Esophagus squamous epithelium (tissue), 5 donors: ENCODE results near the gene IQSEC3. TPM values are rescaled to one million over a fixed set of nuclear protein-coding genes. Genes with fewer than 3 reads are reported as not detected.

Source experiments
- DNase-seq: peaks from one replicate; lab custom pipeline; 2025; lab: John Stamatoyannopoulos, UW
- H3K27ac ChIP-seq, 4 donors: fragments of 200-600 bp; sonication (generic); one replicate each; pipeline ENCODE4 v1.5.1; 2016 to 2019; ENCODE audit warnings: mild to moderate bottlenecking in 1 of 4
- H3K27me3 ChIP-seq, 4 donors: fragments of 200-600 bp; sonication (generic); 1 replicate in 3 of 4; 2 replicates in 1 of 4; pipeline versions ENCODE4 v1.5.1 to v1.6.0; 2017 to 2021; ENCODE audit warnings: antibody characterized with exemption in 1 of 4
- H3K36me3 ChIP-seq, 3 donors: fragments of 200-600 bp; sonication (generic); one replicate each; pipeline ENCODE4 v1.5.1; 2016 to 2019
- H3K4me1 ChIP-seq, 3 donors: fragments of 200-600 bp; sonication (generic); one replicate each; pipeline ENCODE4 v1.5.1; 2017 to 2019
- H3K4me3 ChIP-seq, 4 donors: fragments of 200-600 bp; sonication (generic); 1 replicate in 3 of 4; 2 replicates in 1 of 4; pipeline ENCODE4 v1.5.1; 2016 to 2019; ENCODE audit warnings: mild to moderate bottlenecking in 2 of 4, moderate library complexity in 1 of 4
- H3K9me3 ChIP-seq, 3 donors: fragments of 200-600 bp; sonication (generic); one replicate each; pipeline ENCODE4 v1.5.1; 2016 to 2019
- POLR2A ChIP-seq, 4 donors: fragments of 450-650 bp; IDR thresholded peaks; one replicate each; pipeline ENCODE4 v1.6.1; 2017; ENCODE audit warnings: antibody characterized with exemption in 4 of 4, mild to moderate bottlenecking in 4 of 4, moderate library complexity in 3 of 4
- WGBS, 2 donors: methylation state at CpG; one replicate each; pipeline ENCODE4 v1.1.5; 2018; 5-methylcytosine and 5-hydroxymethylcytosine counted together
- intact Hi-C: fragments of 100-400 bp; cut with DNase I; formaldehyde crosslinking; loops from one replicate; pipeline ENCODE4 v1.15.0; 2022
- total RNA-seq, 4 donors: library from RNA; depleted of rRNA; stranded (reverse); fragments of >200 nt; gene quantifications; one replicate each; pipeline ENCODE4 v1.1.0, GENCODE V29; 2016
- TF ChIP-seq, protein P1 (sequence below), 6 experiments: fragments of 450-650 bp in 4 of 6; fragments of 200-600 bp in 2 of 6; sonication (generic) in 2 of 6; IDR thresholded peaks; one replicate each; pipeline ENCODE4 v1.5.1; 2016 to 2019; ENCODE audit warnings: antibody characterized with exemption in 6 of 6, mild to moderate bottlenecking in 4 of 6, moderate library complexity in 4 of 6
- donor health status: DM: yes; HTN: yes; CAD: no.

The IQSEC3 gene
- total RNA-seq, 4 donors from 2014 or later: 0.04 to 0.95 (median 0.08) TPM; not detected in 1

DNA sequence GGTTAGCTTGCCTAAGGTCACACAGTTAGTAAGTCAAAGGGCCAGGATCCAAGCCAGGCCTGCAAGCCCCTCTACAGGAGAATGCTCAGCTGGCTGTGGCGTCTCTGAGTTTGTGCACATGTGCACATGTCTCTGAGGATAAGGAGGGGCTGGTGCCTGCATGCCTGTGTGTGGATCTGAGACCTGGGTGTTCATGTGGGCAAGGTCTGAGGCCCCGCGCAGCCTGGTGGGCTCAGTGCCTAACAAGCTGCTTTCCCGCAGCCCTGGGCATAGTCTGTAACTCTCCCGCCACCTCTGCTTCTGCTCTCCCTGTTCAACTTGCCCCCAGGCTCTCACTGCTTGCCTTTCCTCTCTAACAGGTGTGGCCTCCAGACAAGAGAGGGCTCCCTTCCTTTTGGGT, 151.7 kb downstream of the IQSEC3 start:
- 82 to 85% methylated on average over 4 to 5 of the region's 5 CpGs for WGBS, 2 donors

DNA sequence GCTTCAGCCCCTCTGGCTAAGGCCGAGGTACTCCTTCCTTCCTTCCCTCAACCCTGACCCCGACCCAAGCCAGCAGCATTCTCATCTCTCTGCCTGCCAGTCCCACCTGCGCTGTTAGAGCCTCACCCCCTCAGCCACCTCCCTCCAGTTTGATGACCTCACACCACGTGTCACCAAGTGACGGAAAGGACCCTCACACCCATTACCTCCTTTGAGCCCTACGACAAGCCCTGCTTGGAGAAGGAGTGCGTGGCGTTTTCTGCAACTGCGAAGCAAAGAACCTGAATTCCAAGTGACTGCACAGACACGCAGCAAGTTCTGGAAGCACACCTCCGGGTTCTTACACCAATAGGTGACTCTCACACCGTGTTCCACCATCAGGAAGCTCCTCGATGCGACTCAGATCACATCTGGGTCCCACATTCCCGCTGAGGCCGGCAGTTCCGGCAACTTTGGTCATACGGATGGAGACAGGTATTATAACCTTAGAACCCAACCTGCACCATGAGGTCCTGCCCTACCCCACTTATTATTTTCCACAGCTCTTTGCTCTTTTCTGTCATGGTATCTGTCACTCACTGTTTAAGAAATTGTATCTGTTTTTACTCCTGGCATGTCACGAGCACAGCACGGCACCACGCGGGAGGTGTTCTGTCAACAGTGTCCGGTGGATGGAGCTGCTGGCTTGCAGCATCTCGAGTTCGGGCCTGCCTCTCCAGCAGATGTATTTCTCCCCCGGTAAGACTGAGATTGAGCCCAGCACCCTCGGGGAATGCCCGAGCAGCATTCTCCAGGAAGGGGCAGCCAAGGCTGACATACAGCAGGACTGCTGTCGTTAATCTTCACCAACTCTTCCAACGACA, 152.4 kb downstream of the IQSEC3 start:
- 69 to 72% methylated on average over 26 of the region's 30 CpGs for WGBS, 2 donors
- intact Hi-C loops: no loop called here
- Histone ChIP-seq H3K4me1 (no peaks in the 10 kb centered on the region), H3K36me3 (no peaks in the 10 kb centered on the region), H3K9me3 (no peaks in the 10 kb centered on the region), H3K4me3 (no peak overlapping the region), H3K27ac (no peak overlapping the region), H3K27me3 (peaks cover 0 to 64% (median 0%) of the 10 kb centered on the region in 4 donors)
- DNase-seq: no peak
- TF ChIP-seq, protein P1, sequence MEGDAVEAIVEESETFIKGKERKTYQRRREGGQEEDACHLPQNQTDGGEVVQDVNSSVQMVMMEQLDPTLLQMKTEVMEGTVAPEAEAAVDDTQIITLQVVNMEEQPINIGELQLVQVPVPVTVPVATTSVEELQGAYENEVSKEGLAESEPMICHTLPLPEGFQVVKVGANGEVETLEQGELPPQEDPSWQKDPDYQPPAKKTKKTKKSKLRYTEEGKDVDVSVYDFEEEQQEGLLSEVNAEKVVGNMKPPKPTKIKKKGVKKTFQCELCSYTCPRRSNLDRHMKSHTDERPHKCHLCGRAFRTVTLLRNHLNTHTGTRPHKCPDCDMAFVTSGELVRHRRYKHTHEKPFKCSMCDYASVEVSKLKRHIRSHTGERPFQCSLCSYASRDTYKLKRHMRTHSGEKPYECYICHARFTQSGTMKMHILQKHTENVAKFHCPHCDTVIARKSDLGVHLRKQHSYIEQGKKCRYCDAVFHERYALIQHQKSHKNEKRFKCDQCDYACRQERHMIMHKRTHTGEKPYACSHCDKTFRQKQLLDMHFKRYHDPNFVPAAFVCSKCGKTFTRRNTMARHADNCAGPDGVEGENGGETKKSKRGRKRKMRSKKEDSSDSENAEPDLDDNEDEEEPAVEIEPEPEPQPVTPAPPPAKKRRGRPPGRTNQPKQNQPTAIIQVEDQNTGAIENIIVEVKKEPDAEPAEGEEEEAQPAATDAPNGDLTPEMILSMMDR (IDR thresholded peaks at IDR 0.05): no peak
- TF ChIP-seq POLR2A (IDR thresholded peaks at IDR 0.05): no peak

More for the DNA sequence above, 151.7 kb downstream of the IQSEC3 start:
- intact Hi-C loops: no loop called here
- peaks cover 2 to 7% (median 3%) of the 10 kb centered on the region in 3 donors for H3K4me1 ChIP-seq
- TF ChIP-seq POLR2A (IDR thresholded peaks at IDR 0.05): no peak
- TF ChIP-seq, protein P1 (IDR thresholded peaks at IDR 0.05): no peak
- H3K4me3 ChIP-seq: no peak overlapping the region
- no peaks in the 10 kb centered on the region for H3K9me3 ChIP-seq
- DNase-seq: no peak
- H3K27me3 ChIP-seq: peaks cover 0 to 71% (median 0%) of the 10 kb centered on the region in 4 donors
- H3K27ac ChIP-seq: no peak overlapping the region
- H3K36me3 ChIP-seq: no peaks in the 10 kb centered on the region

DNA sequence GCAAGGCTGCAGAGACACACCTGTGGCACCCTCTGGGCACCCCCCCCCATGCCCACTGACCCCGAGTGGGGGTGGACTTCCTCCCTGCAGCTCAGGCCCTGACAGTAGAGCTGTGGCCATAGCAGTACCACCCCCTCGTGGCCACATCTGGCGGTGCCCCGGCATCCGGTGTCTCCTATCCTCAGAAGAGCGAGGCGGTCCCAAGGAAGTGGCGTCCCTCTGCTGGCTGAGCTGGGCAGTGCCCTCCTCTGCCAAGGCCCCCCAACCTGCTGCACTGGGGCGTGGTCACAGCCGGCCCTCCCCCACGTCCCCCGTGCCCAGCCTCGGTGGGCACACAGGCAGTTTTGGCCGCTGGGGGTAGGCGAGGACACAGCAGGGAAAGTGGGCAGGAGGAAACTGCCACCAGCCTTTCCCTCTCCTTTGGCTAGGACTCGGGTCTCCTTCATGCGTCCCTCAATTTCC, 153.4 kb downstream of the IQSEC3 start:
- no peak for DNase-seq
- no peaks in the 10 kb centered on the region for H3K9me3 ChIP-seq
- H3K4me1 ChIP-seq: no peaks in the 10 kb centered on the region
- no peak overlapping the region for H3K4me3 ChIP-seq
- H3K27me3 ChIP-seq: peaks cover 0 to 55% (median 0%) of the 10 kb centered on the region in 4 donors
- 34 to 43% methylated on average over 3 of the region's 17 CpGs for WGBS, 2 donors
- TF ChIP-seq, protein P1 (IDR thresholded peaks at IDR 0.05): peak in 5 of 6 experiments; percentile 37 to 74 (median 46)
- TF ChIP-seq POLR2A (IDR thresholded peaks at IDR 0.05): no peak
- H3K27ac ChIP-seq: no peak overlapping the region
- no peaks in the 10 kb centered on the region for H3K36me3 ChIP-seq
- intact Hi-C loops: no loop called here

DNA sequence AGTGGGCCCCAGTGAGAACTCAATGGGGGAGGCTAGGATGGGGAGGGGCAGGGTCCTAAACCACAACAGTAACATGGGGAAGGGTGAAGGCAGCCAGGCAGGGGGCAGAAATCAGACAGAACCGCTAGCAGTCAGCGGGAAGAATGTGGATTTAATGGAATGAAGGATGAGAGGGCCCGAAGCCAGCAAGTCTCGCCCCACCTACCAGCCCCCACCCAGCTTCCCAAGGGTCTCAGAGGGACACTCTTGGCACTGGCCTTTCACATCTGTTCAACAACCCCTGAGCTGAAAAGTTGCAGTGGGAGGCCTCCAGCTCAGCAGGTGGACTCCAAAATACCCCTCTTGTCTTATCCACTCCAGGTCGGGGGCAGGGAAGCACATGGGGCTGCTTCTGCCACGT, 153.9 kb downstream of the IQSEC3 start:
- WGBS, 2 donors: 33 to 71% methylated on average over 1 to 6 of the region's 6 CpGs
- no peak for DNase-seq
- TF ChIP-seq, protein P1 (IDR thresholded peaks at IDR 0.05): no peak
- no peak for TF ChIP-seq POLR2A (IDR thresholded peaks at IDR 0.05)
- Histone ChIP-seq H3K27ac (no peak overlapping the region), H3K27me3 (peaks cover 0 to 49% (median 0%) of the 10 kb centered on the region in 4 donors), H3K4me3 (no peak overlapping the region), H3K36me3 (no peaks in the 10 kb centered on the region), H3K9me3 (no peaks in the 10 kb centered on the region), H3K4me1 (no peaks in the 10 kb centered on the region)
- intact Hi-C loops: no loop called here

DNA sequence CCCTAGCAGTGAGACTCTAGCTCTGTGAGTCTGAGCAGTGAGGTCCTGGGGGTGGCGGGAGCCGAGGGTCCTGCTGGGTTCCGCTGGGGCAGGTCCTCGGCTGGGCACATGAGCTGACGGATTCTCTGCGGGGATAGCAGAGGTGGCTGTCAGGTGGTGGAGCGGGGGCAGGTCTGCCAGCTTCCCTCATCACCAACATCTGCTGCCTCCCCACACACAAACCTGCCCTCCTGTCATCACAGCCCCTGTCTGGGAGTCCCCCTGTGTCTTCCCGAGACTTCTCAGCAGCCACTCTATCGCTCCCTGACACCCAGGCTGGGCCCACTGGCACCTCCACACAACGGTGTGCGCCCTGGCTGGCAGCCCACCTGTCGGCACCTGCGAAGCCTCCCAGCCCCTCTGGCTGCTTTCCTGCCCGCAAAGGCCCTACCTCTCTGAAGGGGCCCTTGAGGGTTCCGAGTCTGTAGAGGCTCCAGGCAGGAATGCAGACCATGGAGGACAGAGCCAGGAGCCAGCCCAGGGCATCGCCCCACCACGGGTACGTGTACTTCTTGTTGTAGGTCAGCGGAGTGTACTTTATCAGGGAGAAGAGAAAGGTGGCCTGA, 154.5 kb downstream of the IQSEC3 start:
- Histone ChIP-seq H3K27me3 (peaks cover 0 to 46% (median 0%) of the 10 kb centered on the region in 4 donors), H3K9me3 (no peaks in the 10 kb centered on the region), H3K27ac (no peak overlapping the region), H3K4me1 (no peaks in the 10 kb centered on the region), H3K4me3 (no peak overlapping the region), H3K36me3 (no peaks in the 10 kb centered on the region)
- intact Hi-C loops: no loop called here
- DNase-seq: no peak
- TF ChIP-seq, protein P1 (IDR thresholded peaks at IDR 0.05): no peak
- TF ChIP-seq POLR2A (IDR thresholded peaks at IDR 0.05): no peak
- 86 to 91% methylated on average over 11 to 12 of the region's 19 CpGs for WGBS, 2 donors
